ENCODE measurements around the gene NRF1. TPM values are rescaled to one million over a fixed set of nuclear protein-coding genes. Genes with fewer than 3 reads are reported as not detected.
"Not testable (repeated sequence)": the region's sequence is repeated elsewhere in the genome, so short reads cannot be mapped to it uniquely, and the experiment has no call there.

Gene NRF1
- total RNA-seq, 1 experiment from 2014 or later, result 6.7 TPM

DNA sequence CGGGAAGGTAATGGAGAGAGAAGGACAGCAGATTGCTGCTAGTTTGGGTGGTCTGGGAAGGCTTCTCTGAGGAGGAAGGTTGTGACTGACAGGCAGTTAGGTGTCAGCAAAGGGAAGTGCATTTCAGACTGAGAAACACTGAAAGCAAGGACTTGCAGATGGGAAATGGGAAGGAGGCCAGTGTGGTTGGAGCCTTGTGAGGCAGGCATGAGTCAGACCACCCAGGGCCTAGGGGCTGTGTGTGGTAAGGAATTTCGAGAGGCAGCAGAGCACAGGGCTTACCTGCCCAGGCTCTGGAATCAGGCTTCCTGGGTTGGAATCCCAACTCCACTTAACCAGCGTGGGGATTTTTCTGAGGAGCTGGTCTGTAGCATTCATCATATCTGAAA is 53.5 kb downstream of the NRF1 start:
- DNase-seq (ENCODE audit: low read depth, low spot score), result peak; percentile 37
- in situ Hi-C loops (cut with HindIII; ENCODE audit: low pct_unique_long_range_greater_than_20kb, low sequenced_read_pairs), result no loop called here

DNA sequence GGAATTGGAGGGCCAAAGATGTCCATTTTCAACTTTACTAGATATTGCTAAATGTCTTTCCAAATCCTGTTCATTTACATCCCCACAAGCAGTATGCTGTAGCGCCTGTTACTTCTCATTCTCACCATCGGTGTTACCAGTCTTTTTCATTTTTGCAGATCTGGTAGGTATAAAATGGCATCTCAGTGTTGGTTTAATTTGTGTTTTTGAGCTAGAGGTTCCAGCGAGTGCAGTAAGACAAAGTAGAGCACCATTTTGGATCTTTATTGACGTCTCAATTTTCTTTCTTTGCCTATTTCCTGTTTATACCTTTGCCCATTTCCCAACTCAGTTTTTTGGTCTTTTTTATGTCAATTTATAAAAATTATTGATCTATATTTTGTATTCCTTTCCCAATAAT is 55.6 kb downstream of the NRF1 start:
- DNase-seq (ENCODE audit: low read depth, low spot score), result no peak

DNA sequence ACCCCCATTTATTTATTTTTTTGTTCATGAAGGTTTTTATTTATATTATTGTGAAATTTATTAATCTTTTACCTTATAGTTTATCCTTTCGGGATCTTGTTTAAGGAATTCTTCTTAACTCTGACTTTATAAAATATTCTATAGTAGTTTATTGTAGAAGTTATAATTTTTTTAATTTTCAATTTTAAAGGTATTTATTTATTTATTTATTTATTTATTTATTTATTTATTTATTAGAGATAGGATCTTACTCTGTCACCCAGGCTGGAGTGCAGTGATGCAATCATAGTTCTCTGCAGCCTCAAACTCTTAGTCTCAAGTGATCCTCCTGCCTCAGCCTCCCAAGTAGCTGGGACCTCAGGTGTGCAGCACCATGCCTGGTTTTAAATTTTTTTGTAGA is 56.0 kb downstream of the NRF1 start:
- in situ Hi-C loops (cut with HindIII; ENCODE audit: low pct_unique_long_range_greater_than_20kb, low sequenced_read_pairs), result no loop called here
- DNase-seq (ENCODE audit: low read depth, low spot score), result no peak

More for the DNA sequence above, 55.6 kb downstream of the NRF1 start:
- in situ Hi-C loops (cut with HindIII; ENCODE audit: low pct_unique_long_range_greater_than_20kb, low sequenced_read_pairs), result no loop called here

DNA sequence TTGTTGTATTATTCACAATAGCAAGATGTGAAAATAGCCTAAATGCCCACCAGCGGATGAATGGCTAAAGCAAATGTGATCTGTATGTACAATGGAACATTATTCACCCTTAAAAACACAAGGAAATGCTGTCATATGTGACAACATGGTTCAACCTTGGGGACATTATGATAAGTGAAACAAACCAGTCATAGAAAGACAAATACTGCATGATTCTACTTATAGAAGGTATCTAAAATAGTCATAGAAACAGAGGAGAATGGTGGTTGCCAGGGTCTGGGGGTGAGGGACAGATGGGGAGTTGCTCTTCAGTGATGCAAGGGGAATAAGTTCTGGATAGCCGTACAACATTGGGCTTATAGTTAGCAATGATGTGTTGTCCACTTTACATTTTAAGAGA is 58.4 kb downstream of the NRF1 start:
- no peak for DNase-seq (ENCODE audit: low read depth, low spot score)
- in situ Hi-C loops (cut with HindIII; ENCODE audit: low pct_unique_long_range_greater_than_20kb, low sequenced_read_pairs), result no loop called here

DNA sequence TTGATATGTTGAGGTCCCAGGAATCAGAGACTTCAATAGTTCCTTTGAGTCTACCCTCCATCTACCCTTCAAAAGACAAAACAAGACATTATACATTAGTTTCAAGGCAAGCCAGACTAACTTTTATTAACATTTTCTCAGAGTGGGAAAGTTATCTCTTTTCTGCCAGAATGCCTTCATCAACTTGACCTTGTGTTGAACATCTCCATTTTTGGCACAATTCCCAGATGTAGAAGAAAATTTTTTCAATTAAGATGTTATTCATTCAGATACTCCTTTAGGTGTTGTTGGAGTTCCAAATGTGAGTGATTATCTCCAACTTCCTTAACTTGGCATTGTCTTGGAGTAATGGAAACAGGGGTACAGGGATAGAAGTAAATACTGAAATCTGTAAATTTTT is 59.1 kb downstream of the NRF1 start:
- in situ Hi-C loops (cut with HindIII; ENCODE audit: low pct_unique_long_range_greater_than_20kb, low sequenced_read_pairs), result no loop called here
- DNase-seq (ENCODE audit: low read depth, low spot score), result no peak

DNA sequence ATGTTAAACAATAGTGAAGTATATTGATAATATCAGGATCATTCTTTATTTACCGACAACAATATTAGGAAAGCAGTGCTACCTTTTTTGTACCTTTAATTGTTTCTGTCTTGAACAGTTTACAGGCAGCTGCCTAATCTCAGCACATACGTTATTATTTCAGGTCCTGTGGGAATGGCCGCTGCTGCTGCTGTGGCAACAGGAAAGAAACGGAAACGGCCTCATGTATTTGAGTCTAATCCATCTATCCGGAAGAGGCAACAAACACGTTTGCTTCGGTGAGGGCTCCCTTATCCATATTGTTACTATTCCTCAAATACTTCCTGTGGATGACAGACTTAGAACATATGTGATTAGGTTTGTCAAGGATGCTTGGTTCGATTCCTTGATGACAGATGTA is 59.7 kb downstream of the NRF1 start:
- DNase-seq (ENCODE audit: low read depth, low spot score), result no peak
- in situ Hi-C loops (cut with HindIII; ENCODE audit: low pct_unique_long_range_greater_than_20kb, low sequenced_read_pairs), result no loop called here

DNA sequence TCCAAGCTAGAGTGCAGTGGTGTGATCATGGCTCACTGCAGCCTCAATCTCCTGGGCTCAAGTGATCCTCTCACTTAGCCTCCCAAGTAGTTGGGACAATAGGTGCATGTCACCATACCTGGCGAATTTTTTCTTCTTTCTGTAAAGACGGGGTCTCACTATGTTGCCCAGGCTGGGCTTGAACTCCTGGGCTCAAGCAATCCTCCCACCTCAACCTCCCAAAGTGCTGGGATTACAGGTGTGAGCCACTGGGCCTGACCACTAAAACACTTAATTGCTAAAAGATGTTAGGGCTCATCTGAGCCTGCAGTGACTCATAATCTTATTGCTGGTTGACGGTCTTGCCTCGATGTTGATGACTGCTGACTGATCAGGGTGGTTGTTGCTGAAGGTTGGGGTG is 63.0 kb downstream of the NRF1 start:
- in situ Hi-C loops (cut with HindIII; ENCODE audit: low pct_unique_long_range_greater_than_20kb, low sequenced_read_pairs); DNase-seq (ENCODE audit: low read depth, low spot score): not testable (repeated sequence)

DNA sequence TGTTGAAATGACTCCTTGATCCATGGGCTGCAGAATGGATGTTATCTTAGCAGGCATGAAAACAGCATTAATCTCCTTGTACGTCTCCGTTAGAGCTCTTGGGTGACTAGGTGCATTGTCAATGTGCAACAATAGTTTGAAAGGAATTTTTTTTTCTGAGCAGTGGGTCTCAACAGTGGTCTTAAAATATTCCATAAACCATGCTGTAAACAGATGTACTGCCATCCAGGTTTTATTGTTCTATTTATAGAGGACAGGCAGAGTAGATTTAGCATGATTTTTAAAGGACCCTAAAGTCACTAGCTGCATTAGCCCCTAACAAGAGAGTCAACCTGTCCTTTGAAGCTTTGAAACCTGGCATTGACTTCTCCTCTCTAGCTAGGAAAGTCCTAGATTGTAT is 64.0 kb downstream of the NRF1 start:
- in situ Hi-C loops (cut with HindIII; ENCODE audit: low pct_unique_long_range_greater_than_20kb, low sequenced_read_pairs), result loop anchor here (25.0 kb wide), 1 partner anchor 137 kb away; no protein-coding TSS in a partner anchor
- no peak for DNase-seq (ENCODE audit: low read depth, low spot score)

DNA sequence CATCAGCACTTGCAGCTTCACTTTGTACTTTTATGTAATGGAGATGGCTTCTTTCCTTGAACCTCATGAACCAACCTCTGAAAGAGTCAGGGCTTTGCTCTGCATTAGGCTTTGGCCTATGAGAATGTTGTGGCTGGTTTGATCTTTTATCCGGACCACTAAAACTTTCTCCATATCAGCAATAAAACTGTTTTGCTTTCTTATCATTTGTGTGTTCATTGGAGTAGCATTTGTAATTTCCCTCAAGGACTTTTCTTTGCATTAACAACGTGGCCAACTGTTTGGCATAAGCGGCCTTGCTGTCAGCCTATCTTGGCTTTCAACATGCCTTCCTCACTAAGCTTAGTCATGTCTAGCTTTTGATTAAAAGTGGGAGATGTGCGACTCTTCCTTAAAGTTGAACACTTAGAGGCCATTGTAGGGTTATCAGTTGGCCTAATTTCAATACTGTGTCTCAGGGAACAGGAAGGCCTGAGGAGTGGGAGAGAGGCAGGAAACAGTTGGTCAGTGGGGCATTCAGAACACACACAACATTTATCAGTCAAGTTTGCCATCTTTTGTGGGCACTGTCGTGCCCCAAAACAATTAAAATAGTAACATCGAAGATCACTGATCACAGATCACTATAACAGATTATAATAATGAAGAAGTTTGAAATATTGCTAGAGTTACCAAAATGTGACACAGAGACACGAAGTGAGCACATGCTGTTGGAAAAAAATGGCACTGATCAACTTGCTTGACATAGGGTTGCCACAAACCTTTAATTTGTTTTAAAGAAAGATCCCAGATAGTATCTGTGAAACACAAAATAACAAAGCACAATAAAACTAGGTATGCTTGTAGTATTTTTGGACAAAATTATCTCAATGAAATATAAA is 64.7 kb downstream of the NRF1 start:
- in situ Hi-C loops (cut with HindIII; ENCODE audit: low pct_unique_long_range_greater_than_20kb, low sequenced_read_pairs), result loop anchor here (25.0 kb wide), 1 partner anchor 136 kb away; no protein-coding TSS in a partner anchor

DNA sequence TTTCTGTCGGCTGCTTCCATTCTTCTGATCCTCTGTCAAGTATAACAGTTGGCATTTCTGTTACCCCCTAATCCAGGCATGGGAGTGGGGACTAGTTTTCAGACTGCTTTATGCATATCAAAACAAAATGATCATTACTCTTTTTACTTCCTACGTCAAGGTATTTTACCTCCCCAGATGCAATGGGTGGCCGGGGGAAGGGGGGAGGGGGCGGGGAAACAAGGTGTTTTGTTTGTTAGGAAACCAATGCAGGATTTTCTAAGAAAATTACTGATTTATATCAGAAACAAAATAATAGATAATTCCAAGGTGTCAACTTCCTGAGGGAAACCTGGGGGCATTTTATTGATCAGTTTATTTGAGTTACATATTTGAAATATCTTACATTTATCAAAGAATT is 66.3 kb downstream of the NRF1 start:
- in situ Hi-C loops (cut with HindIII; ENCODE audit: low pct_unique_long_range_greater_than_20kb, low sequenced_read_pairs), result loop anchor here (25.0 kb wide), 1 partner anchor 135 kb away; no protein-coding TSS in a partner anchor

More for the DNA sequence above, 64.7 kb downstream of the NRF1 start:
- DNase-seq (ENCODE audit: low read depth, low spot score), result no peak

DNA sequence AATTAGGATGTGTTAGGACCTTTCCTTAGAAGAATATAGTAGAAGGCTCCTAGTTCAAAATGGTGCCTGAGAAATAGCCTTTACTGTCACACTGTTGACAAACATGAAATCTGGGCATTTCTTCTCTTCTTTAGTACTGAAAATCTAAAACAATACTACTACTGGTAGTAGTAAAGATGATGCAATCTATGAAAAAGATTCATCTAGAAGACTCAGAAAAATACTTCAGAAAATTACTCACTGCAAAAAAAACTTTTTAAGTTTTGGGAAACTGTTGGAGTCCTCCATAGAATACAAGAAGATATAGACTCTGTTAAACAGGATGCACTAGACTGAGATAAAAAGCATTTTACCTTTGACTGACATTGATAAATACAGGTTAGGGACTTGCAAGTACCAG is 67.1 kb downstream of the NRF1 start:
- DNase-seq (ENCODE audit: low read depth, low spot score), result no peak
- in situ Hi-C loops (cut with HindIII; ENCODE audit: low pct_unique_long_range_greater_than_20kb, low sequenced_read_pairs), result loop anchor here (25.0 kb wide), 1 partner anchor 134 kb away; no protein-coding TSS in a partner anchor

More for the DNA sequence above, 66.3 kb downstream of the NRF1 start:
- DNase-seq (ENCODE audit: low read depth, low spot score), result no peak

DNA sequence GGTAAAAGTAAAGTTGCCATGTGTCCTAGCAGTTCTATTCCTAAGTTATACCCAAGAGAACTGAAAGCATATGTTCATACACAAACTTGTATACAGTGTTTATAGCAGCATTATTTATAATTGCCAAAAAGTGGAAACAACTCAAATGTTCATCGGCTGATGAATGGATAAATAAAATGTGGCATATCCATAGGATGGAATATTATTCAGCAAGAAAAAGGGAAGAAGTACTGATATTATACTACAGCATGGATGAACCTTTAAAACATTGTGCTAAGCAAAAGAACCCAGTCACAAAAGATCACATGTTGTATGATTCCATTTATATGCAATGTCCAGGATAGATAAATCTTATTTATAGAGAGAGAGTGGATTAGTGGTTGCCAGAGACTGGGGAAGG is 68.9 kb downstream of the NRF1 start:
- DNase-seq (ENCODE audit: low read depth, low spot score), result no peak
- in situ Hi-C loops (cut with HindIII; ENCODE audit: low pct_unique_long_range_greater_than_20kb, low sequenced_read_pairs), result loop anchor here (25.0 kb wide), 1 partner anchor 132 kb away; no protein-coding TSS in a partner anchor

DNA sequence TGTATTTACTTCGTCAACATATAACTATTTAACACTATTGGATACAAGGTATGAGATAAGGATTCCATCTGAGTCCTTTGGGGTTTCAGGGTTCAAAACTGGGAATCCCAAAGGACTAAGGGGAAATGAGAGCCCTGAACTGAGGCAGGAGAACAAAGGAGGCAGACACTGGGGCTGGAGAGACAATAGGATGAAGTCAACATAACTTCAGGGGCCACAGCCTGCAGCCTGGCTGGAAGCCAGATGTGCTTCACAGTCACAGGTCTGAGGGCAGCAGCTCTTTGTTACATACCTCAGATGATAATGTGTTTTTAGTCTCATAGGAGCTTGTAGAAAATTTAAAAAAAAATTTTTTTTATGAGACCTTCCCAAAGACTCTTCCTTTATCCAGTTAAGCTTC is 73.3 kb downstream of the NRF1 start:
- in situ Hi-C loops (cut with HindIII; ENCODE audit: low pct_unique_long_range_greater_than_20kb, low sequenced_read_pairs), result loop anchor here (25.0 kb wide), 1 partner anchor 128 kb away; no protein-coding TSS in a partner anchor
- no peak for DNase-seq (ENCODE audit: low read depth, low spot score)

DNA sequence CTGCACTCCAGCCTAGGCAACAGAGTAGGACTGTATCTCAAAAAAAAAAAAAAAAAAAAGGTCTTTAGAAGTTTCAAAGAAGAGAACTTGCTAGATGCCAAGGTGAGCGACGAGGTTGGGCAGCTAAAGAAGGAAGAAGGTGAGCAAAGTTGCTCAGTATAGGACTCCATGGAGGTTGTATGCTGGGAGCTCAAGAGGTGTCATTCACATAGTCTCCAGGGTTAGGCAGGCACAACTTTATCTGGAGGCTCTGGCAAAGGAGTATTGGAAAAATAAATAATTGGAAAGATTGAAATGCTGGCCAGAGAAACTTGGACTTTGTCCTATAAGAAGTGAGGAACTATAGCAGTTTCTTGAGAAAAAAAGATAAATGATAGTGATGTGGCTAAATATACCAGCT is 74.5 kb downstream of the NRF1 start:
- no peak for DNase-seq (ENCODE audit: low read depth, low spot score)
- in situ Hi-C loops (cut with HindIII; ENCODE audit: low pct_unique_long_range_greater_than_20kb, low sequenced_read_pairs), result loop anchor here (25.0 kb wide), 1 partner anchor 126 kb away; no protein-coding TSS in a partner anchor

DNA sequence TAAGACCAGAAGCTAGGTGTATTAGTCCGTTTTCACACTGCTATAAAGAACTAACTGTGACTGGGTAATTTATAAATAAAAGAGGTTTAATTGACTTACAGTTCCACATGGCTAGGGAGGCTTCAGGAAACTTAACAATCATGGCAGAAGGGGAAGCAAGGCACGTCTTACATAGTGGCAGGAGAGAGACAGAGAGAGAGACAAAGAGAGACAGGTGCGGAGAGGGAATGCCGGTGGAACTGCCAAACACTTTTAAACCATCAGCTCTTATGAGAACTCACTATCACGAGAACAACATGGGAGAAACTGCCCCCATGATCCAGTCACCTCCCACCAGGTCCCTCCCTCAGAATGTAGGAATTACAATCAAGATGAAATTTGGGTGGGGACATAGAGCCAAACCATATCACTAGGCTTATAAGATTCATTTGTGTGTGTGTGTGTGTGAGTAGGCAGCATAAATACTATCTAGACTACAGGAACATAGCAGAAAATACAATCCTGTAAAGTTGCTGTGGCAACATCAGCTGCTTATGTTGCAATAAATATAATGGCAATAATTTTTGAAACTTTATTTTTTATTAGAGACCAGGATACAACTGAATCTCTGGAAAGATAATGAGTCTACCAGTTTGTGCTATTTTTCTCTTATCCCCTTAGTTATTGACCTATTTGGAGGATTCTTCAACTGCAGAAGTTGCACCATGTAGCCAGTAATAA is 77.1 kb downstream of the NRF1 start:
- in situ Hi-C loops (cut with HindIII; ENCODE audit: low pct_unique_long_range_greater_than_20kb, low sequenced_read_pairs), result loop anchor here (25.0 kb wide), 1 partner anchor 124 kb away; no protein-coding TSS in a partner anchor
- no peak for DNase-seq (ENCODE audit: low read depth, low spot score)

DNA sequence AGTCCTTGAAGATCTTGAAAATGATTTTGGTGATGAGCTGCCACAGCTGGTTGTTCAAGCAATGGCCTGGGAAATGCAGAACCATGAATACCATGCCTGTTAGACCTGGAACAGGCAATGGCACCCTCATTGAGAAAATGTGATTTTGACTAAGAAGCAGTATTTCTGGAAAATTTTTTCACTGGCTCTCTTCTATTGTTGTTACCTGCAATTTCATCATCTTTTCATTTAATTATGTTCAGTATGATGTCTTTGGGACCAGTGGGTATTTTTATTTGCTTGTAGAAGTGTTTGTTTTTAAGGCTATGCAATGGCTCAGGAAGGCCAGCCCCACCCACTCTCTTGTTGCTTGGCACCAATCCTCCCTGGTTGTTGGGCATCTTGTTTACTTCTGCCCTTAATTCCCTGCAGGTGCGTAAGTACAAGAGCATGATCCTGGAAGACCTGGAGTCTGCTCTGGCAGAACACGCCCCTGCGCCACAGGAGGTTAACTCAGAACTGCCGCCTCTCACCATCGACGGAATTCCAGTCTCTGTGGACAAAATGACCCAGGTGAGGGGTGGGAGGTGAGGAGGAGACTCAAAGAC is 78.6 kb downstream of the NRF1 start:
- in situ Hi-C loops (cut with HindIII; ENCODE audit: low pct_unique_long_range_greater_than_20kb, low sequenced_read_pairs), result loop anchor here (25.0 kb wide), 1 partner anchor 122 kb away; no protein-coding TSS in a partner anchor
- DNase-seq (ENCODE audit: low read depth, low spot score), result no peak

DNA sequence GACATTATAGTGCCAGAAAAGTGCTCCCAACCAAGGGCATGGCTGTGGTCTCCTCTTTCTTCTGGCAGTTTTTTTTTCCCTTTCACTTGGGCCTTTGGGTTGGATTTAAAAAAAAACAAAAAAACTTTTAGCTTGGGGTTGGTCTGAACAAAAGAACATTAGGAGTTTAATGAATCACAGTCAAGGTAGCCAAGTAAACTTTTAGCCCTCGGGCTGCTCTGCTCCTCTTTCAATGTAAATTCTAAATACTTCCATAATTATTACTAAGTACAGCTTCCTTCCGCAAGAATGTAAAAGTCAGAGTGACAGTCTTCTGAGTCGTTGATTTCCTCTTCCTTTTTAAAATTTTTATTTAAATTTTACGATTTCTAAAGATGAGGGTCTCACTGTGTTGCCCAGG is 79.2 kb downstream of the NRF1 start:
- in situ Hi-C loops (cut with HindIII; ENCODE audit: low pct_unique_long_range_greater_than_20kb, low sequenced_read_pairs), result loop anchor here (25.0 kb wide), 1 partner anchor 122 kb away; no protein-coding TSS in a partner anchor
- no peak for DNase-seq (ENCODE audit: low read depth, low spot score)

Measured in SK-MEL-5 (cell line).